C4-2B (cell line): ENCODE measurements around the gene CTDP1.

Experiments used
- ZFX ChIP-seq: fragments of 450-650 bp; IDR thresholded peaks from 2 replicates; pipeline ENCODE4 v1.6.1; 2017
- TF ChIP-seq, protein P1 (sequence below): fragments of 450-650 bp; conservative IDR thresholded peaks from 2 replicates; pipeline ENCODE4 v1.5.1; 2017; ENCODE audit warnings: mild to moderate bottlenecking

GRCh38 chr18:79697976-79698375 is 18.4 kb downstream of the CTDP1 start:
- TF ChIP-seq, protein P1, sequence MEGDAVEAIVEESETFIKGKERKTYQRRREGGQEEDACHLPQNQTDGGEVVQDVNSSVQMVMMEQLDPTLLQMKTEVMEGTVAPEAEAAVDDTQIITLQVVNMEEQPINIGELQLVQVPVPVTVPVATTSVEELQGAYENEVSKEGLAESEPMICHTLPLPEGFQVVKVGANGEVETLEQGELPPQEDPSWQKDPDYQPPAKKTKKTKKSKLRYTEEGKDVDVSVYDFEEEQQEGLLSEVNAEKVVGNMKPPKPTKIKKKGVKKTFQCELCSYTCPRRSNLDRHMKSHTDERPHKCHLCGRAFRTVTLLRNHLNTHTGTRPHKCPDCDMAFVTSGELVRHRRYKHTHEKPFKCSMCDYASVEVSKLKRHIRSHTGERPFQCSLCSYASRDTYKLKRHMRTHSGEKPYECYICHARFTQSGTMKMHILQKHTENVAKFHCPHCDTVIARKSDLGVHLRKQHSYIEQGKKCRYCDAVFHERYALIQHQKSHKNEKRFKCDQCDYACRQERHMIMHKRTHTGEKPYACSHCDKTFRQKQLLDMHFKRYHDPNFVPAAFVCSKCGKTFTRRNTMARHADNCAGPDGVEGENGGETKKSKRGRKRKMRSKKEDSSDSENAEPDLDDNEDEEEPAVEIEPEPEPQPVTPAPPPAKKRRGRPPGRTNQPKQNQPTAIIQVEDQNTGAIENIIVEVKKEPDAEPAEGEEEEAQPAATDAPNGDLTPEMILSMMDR: no peak
- no peak for TF ChIP-seq ZFX
